ENCODE data around the gene DNAAF6. TPM values are rescaled to one million over a fixed set of nuclear protein-coding genes. Genes with fewer than 3 reads are reported as not detected.

Gene DNAAF6
- total RNA-seq, 1 donor from 2014 or later, result not detected

Other genes starting within 250 kb of the DNAAF6 start
- gene MORC4, start 206.4 kb upstream of the DNAAF6 start, total RNA-seq, result 10.1 and 10.6 TPM in 2 replicates
- 15.8 and 22.4 TPM in 2 replicates for gene RBM41, start 87.8 kb upstream of the DNAAF6 start, total RNA-seq
- 6.1 and 6.8 TPM in 2 replicates for gene NUP62CL, start 178 bp upstream of the DNAAF6 start, total RNA-seq
- 1.8 and 2.3 TPM in 2 replicates for gene FRMPD3, start 243.0 kb downstream of the DNAAF6 start, total RNA-seq

Measured in neural crest cell (in vitro differentiated cells).